Measurements from ENCODE around the gene ARL17A.
"Not testable (repeated sequence)": the region's sequence is repeated elsewhere in the genome, so short reads cannot be mapped to it uniquely, and the experiment has no call there.

DNA sequence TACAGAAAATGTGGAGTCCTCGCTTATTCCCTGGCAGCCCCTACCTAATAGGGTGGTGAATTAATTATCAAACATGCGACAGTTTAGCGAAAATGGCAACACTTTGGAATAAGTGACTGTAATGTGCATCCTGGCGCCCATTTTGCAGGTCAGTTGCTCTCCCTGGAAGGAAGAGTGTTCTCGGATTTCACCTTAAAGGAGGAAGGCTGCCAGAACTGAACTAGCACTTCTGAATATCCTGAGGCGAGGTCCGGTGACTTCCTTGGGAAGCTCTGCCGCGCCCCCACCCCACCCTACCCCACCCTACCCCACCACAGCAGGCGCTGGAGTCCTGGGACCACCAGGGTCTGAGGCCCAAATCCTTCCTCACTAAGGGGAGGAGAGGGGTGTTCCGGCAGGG, 67.3 kb downstream of the ARL17A start, which contains the start of gene LRRC37A2:
- TF ChIP-seq, protein P1, sequence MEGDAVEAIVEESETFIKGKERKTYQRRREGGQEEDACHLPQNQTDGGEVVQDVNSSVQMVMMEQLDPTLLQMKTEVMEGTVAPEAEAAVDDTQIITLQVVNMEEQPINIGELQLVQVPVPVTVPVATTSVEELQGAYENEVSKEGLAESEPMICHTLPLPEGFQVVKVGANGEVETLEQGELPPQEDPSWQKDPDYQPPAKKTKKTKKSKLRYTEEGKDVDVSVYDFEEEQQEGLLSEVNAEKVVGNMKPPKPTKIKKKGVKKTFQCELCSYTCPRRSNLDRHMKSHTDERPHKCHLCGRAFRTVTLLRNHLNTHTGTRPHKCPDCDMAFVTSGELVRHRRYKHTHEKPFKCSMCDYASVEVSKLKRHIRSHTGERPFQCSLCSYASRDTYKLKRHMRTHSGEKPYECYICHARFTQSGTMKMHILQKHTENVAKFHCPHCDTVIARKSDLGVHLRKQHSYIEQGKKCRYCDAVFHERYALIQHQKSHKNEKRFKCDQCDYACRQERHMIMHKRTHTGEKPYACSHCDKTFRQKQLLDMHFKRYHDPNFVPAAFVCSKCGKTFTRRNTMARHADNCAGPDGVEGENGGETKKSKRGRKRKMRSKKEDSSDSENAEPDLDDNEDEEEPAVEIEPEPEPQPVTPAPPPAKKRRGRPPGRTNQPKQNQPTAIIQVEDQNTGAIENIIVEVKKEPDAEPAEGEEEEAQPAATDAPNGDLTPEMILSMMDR (conservative IDR thresholded peaks at IDR 0.05; ENCODE audit: low read depth, low read length) = not testable (repeated sequence)
- TF ChIP-seq EZH2 (IDR thresholded peaks at IDR 0.05; ENCODE audit: borderline replicate concordance, low read depth, low read length, poor library complexity, severe bottlenecking) = not testable (repeated sequence)

Data from A673 (cell line).